HG02970 (cell line): Measurements from ENCODE around the gene MARK2.

ENCODE experiments used
- ATAC-seq: cut with Tn5 transposase; IDR thresholded peaks from one replicate; pipeline ENCODE4 v1.9.1; 2021; ENCODE audit warnings: mild to moderate bottlenecking, moderate library complexity, moderate number of reproducible peaks; ENCODE audit not compliant: unreplicated experiment, low FRiP score

Gene MARK2

GRCh38 chr11:63919267-63920125, 80.6 kb downstream of the MARK2 start:
- ATAC-seq: no peak

- no peak for ATAC-seq
Observed at GRCh38 chr11:63920126-63920938, 81.4 kb downstream of the MARK2 start.

GRCh38 chr11:63920939-63921417, 82.1 kb downstream of the MARK2 start:
- ATAC-seq: no peak

GRCh38 chr11:63922673-63923192, 83.8 kb downstream of the MARK2 start:
- no peak for ATAC-seq

GRCh38 chr11:63923319-63923718, 84.4 kb downstream of the MARK2 start:
- no peak for ATAC-seq

GRCh38 chr11:63929616-63930015, 90.7 kb downstream of the MARK2 start:
- ATAC-seq: no peak

- ATAC-seq: no peak
Observed at GRCh38 chr11:63931045-63931444, 92.1 kb downstream of the MARK2 start.

- ATAC-seq: no peak
Observed at GRCh38 chr11:63931876-63932275, 93.0 kb downstream of the MARK2 start.

GRCh38 chr11:63933459-63933858, 94.5 kb downstream of the MARK2 start:
- ATAC-seq: no peak

GRCh38 chr11:63937713-63938478, 99.0 kb downstream of the MARK2 start:
- ATAC-seq: no peak

- peak; percentile 97 for ATAC-seq
Observed at GRCh38 chr11:63938479-63939396, 99.8 kb downstream of the MARK2 start, which contains the start of gene NAA40. NAA40 (plus strand) TSS chr11:63939002; CDS start chr11:63939097, 95 bp downstream.

GRCh38 chr11:63939397-63939891, 100.5 kb downstream of the MARK2 start:
- ATAC-seq: no peak

- no peak for ATAC-seq
Observed at GRCh38 chr11:63940786-63941185, 101.9 kb downstream of the MARK2 start.

- ATAC-seq: no peak
Observed at GRCh38 chr11:63941901-63942300, 103.0 kb downstream of the MARK2 start.

GRCh38 chr11:63942803-63943202, 103.9 kb downstream of the MARK2 start:
- ATAC-seq: no peak

GRCh38 chr11:63944987-63945386, 106.1 kb downstream of the MARK2 start:
- no peak for ATAC-seq

- ATAC-seq: no peak
Observed at GRCh38 chr11:63945477-63946163, 106.7 kb downstream of the MARK2 start.

GRCh38 chr11:63951779-63952536, 113.0 kb downstream of the MARK2 start:
- no peak for ATAC-seq
